Neural cell (in vitro differentiated cells): Measurements from ENCODE around the gene SLC49A4. TPM values are rescaled to one million over a fixed set of nuclear protein-coding genes. Genes with fewer than 3 reads are reported as not detected.

ENCODE experiments used
- H2AFZ ChIP-seq: fragments of 200-600, 300-800 bp; sonication (generic), shearing (Covaris generic); 2 replicates; pipeline ENCODE4 v1.6.0; 2014; ENCODE audit warnings: low read depth, mild to moderate bottlenecking, antibody characterized with exemption, low read length, moderate library complexity
- H3F3A ChIP-seq: fragments of 200-600 bp; shearing (Covaris generic); 2 replicates; pipeline ENCODE4 v1.6.1; 2016; ENCODE audit warnings: mild to moderate bottlenecking, moderate library complexity, mixed read lengths, antibody characterized with exemption, low read length; ENCODE audit not compliant: insufficient read depth, poor library complexity, severe bottlenecking
- H3K27ac ChIP-seq: fragments of 200-600, 300-800 bp; sonication (generic), shearing (Covaris generic); 2 replicates; pipeline ENCODE4 v1.5.1; 2014; ENCODE audit warnings: mild to moderate bottlenecking, low read length, moderate library complexity
- H3K27me3 ChIP-seq: fragments of 300-800, 200-600 bp; sonication (generic), shearing (Covaris generic); 2 replicates; pipeline ENCODE4 v1.6.0; 2014; ENCODE audit warnings: mild to moderate bottlenecking, low read depth, low read length, moderate library complexity; ENCODE audit not compliant: insufficient read depth
- H3K36me3 ChIP-seq: fragments of 300-800, 200-600 bp; sonication (generic), shearing (Covaris generic); 2 replicates; pipeline ENCODE4 v1.5.1; 2014; ENCODE audit warnings: mild to moderate bottlenecking, antibody characterized with exemption, low read length, moderate library complexity; ENCODE audit not compliant: insufficient read depth
- H3K4me2 ChIP-seq: fragments of 300-800, 200-600 bp; sonication (generic), shearing (Covaris generic); 2 replicates; pipeline ENCODE4 v1.6.0; 2014; ENCODE audit warnings: mild to moderate bottlenecking, low read length
- H3K4me3 ChIP-seq: fragments of 300-800, 200-600 bp; sonication (generic), shearing (Covaris generic); 2 replicates; pipeline ENCODE4 v1.5.1; 2014; ENCODE audit warnings: mild to moderate bottlenecking, low read length, moderate library complexity
- H3K79me2 ChIP-seq: fragments of 200-600 bp; shearing (Covaris generic); replicated peaks from 2 replicates; pipeline ENCODE4 v1.6.0; 2014; ENCODE audit warnings: mild to moderate bottlenecking, low read length, moderate library complexity; ENCODE audit not compliant: insufficient read depth
- H3K9ac ChIP-seq: fragments of 300-800, 200-600 bp; sonication (generic), shearing (Covaris generic); 2 replicates; pipeline ENCODE4 v1.6.1; 2016; ENCODE audit warnings: mild to moderate bottlenecking, low read length, mixed read lengths
- H3K9me2 ChIP-seq: fragments of 200-600 bp; shearing (Covaris generic); 2 replicates; pipeline ENCODE4 v1.6.1; 2016; ENCODE audit warnings: mild to moderate bottlenecking, low read length, mixed read lengths; ENCODE audit not compliant: insufficient read depth
- H3K9me3 ChIP-seq: fragments of 200-600, 300-800 bp; sonication (generic), shearing (Covaris generic); 2 replicates; pipeline ENCODE4 v1.6.1; 2016; ENCODE audit warnings: mild to moderate bottlenecking, mixed run types, low read length, moderate library complexity, mixed read lengths
- H4K20me1 ChIP-seq: fragments of 200-600 bp; shearing (Covaris generic); 2 replicates; pipeline ENCODE4 v1.6.1; 2016; ENCODE audit warnings: mild to moderate bottlenecking, mixed run types; ENCODE audit not compliant: insufficient read depth
- EP300 ChIP-seq: fragments of 450-650 bp; conservative IDR thresholded peaks from 2 replicates; pipeline ENCODE4 v1.6.1; 2014; ENCODE audit warnings: antibody characterized with exemption, mild to moderate bottlenecking, moderate library complexity; ENCODE audit not compliant: poor library complexity, severe bottlenecking
- EZH2 ChIP-seq: fragments of 200-600, 300-800 bp; shearing (Covaris generic), sonication (generic); IDR thresholded peaks from 2 replicates; pipeline ENCODE4 v1.6.1; 2014; ENCODE audit warnings: antibody characterized with exemption, low read length, borderline replicate concordance, mild to moderate bottlenecking; ENCODE audit not compliant: insufficient read depth, poor library complexity, severe bottlenecking
- MXI1 ChIP-seq: fragments of 450-650 bp; conservative IDR thresholded peaks from 2 replicates; pipeline ENCODE4 v1.6.1; 2014; ENCODE audit warnings: antibody characterized with exemption, mild to moderate bottlenecking; ENCODE audit not compliant: poor library complexity, severe bottlenecking
- POLR2AphosphoS5 ChIP-seq: IDR thresholded peaks from 2 replicates; pipeline ENCODE4 v1.6.1; 2012
- RAD21 ChIP-seq: fragments of 450-650 bp; conservative IDR thresholded peaks from 2 replicates; pipeline ENCODE4 v1.6.1; 2014; ENCODE audit warnings: antibody characterized with exemption, mild to moderate bottlenecking, moderate library complexity
- SMC3 ChIP-seq: fragments of 450-650 bp; conservative IDR thresholded peaks from 2 replicates; pipeline ENCODE4 v1.6.1; 2014; ENCODE audit warnings: antibody characterized with exemption, mild to moderate bottlenecking, moderate library complexity; ENCODE audit not compliant: poor library complexity
- TAF1 ChIP-seq: IDR thresholded peaks from 2 replicates; pipeline ENCODE4 v1.6.1; 2012; ENCODE audit warnings: low read depth
- polyA plus RNA-seq: library from polyadenylated mRNA; depleted of rRNA; stranded (reverse); fragments of >200 nt; gene quantifications from 2 replicates; pipeline ENCODE4 v1.2.3, GENCODE V29; 2014
- TF ChIP-seq, protein P1 (sequence below): fragments of 450-650 bp; IDR thresholded peaks from 2 replicates; pipeline ENCODE4 v1.5.1; 2014; ENCODE audit warnings: antibody characterized with exemption, mild to moderate bottlenecking, moderate library complexity; ENCODE audit not compliant: poor library complexity, severe bottlenecking
- TF ChIP-seq, protein P2 (sequence below): IDR thresholded peaks from 2 replicates; pipeline ENCODE4 v1.6.1; 2012; ENCODE audit warnings: borderline replicate concordance

Gene SLC49A4
- polyA plus RNA-seq, 1 donor from 2014 or later, result 16.2 TPM

DNA sequence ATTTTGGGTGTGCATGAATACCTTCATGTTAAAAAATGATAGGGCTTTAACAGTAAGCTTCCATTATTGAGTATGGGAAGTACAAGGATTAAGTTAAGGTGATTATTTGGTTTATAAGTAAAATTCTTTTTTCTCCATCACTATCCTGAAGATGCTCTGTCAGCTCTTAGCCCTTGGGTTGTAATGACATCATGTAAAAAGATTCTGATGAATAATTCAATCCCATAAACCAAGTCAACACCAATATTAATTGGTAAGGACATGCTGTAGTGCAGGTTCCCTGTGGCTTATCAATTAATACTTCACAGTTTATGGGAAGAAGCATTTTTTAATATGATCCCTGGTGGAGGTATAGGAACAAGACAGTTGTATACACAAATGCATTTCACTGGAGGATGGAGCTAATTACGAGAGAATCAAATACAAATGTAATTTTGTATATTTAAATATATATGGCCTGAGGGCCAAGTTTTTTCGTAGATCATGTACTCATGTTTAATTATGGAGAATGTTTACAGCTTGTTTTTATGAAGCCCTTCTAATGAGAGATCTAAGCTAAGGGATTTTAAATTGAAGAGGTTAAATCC is 87.6 kb downstream of the SLC49A4 start:
- H4K20me1 ChIP-seq, result no peaks in the 10 kb centered on the region
- no peak overlapping the region for H3K4me3 ChIP-seq
- H3F3A ChIP-seq, result no peaks in the 10 kb centered on the region
- no peaks in the 10 kb centered on the region for H3K36me3 ChIP-seq
- no peaks in the 10 kb centered on the region for H3K27me3 ChIP-seq
- H3K9me2 ChIP-seq, result no peaks in the 10 kb centered on the region
- no peak overlapping the region for H3K27ac ChIP-seq
- H3K4me2 ChIP-seq, result no peak overlapping the region
- H3K79me2 ChIP-seq, result no peaks in the 10 kb centered on the region
- no peak overlapping the region for H3K9ac ChIP-seq
- no peaks in the 10 kb centered on the region for H3K9me3 ChIP-seq
- TF ChIP-seq POLR2AphosphoS5 (no peak), MXI1 (no peak), EP300 (no peak), SMC3 (no peak), TAF1 (no peak), RAD21 (no peak)
- TF ChIP-seq, protein P1, sequence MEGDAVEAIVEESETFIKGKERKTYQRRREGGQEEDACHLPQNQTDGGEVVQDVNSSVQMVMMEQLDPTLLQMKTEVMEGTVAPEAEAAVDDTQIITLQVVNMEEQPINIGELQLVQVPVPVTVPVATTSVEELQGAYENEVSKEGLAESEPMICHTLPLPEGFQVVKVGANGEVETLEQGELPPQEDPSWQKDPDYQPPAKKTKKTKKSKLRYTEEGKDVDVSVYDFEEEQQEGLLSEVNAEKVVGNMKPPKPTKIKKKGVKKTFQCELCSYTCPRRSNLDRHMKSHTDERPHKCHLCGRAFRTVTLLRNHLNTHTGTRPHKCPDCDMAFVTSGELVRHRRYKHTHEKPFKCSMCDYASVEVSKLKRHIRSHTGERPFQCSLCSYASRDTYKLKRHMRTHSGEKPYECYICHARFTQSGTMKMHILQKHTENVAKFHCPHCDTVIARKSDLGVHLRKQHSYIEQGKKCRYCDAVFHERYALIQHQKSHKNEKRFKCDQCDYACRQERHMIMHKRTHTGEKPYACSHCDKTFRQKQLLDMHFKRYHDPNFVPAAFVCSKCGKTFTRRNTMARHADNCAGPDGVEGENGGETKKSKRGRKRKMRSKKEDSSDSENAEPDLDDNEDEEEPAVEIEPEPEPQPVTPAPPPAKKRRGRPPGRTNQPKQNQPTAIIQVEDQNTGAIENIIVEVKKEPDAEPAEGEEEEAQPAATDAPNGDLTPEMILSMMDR, result no peak
- H2AFZ ChIP-seq, result no peak overlapping the region

DNA sequence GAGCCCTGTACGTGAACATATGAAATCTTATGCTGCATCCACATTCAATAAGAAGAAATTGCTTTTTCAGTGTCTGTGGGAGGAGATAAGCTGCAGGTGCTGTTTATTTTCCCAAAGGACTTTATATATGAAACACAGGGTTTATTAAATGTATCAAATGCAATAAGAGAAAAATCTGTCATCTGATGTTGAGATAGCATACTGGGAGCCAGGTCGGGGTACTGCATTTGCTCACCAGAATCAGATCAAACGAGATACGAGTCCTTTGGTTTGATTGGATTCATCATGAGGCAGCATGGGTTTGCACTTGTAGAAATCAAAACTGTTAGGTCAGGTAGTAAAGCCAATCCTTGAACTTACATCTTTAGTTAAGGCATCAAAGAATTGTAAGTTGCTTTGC is 91.4 kb downstream of the SLC49A4 start:
- Histone ChIP-seq H3K9me3 (no peaks in the 10 kb centered on the region), H3K4me3 (no peak overlapping the region), H3F3A (no peaks in the 10 kb centered on the region), H4K20me1 (no peaks in the 10 kb centered on the region), H3K36me3 (no peaks in the 10 kb centered on the region), H3K4me2 (no peak overlapping the region), H3K9ac (no peak overlapping the region), H2AFZ (no peak overlapping the region), H3K9me2 (no peaks in the 10 kb centered on the region), H3K27me3 (no peaks in the 10 kb centered on the region), H3K27ac (no peak overlapping the region), H3K79me2 (no peaks in the 10 kb centered on the region)
- TF ChIP-seq SMC3 (no peak), TAF1 (no peak), POLR2AphosphoS5 (no peak), RAD21 (no peak), EZH2 (no peak), MXI1 (no peak), EP300 (no peak)
- TF ChIP-seq, protein P2, sequence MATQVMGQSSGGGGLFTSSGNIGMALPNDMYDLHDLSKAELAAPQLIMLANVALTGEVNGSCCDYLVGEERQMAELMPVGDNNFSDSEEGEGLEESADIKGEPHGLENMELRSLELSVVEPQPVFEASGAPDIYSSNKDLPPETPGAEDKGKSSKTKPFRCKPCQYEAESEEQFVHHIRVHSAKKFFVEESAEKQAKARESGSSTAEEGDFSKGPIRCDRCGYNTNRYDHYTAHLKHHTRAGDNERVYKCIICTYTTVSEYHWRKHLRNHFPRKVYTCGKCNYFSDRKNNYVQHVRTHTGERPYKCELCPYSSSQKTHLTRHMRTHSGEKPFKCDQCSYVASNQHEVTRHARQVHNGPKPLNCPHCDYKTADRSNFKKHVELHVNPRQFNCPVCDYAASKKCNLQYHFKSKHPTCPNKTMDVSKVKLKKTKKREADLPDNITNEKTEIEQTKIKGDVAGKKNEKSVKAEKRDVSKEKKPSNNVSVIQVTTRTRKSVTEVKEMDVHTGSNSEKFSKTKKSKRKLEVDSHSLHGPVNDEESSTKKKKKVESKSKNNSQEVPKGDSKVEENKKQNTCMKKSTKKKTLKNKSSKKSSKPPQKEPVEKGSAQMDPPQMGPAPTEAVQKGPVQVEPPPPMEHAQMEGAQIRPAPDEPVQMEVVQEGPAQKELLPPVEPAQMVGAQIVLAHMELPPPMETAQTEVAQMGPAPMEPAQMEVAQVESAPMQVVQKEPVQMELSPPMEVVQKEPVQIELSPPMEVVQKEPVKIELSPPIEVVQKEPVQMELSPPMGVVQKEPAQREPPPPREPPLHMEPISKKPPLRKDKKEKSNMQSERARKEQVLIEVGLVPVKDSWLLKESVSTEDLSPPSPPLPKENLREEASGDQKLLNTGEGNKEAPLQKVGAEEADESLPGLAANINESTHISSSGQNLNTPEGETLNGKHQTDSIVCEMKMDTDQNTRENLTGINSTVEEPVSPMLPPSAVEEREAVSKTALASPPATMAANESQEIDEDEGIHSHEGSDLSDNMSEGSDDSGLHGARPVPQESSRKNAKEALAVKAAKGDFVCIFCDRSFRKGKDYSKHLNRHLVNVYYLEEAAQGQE, result no peak
- TF ChIP-seq, protein P1, result no peak
